GM12878 (cell line): ENCODE data around the gene AUNIP. TPM values are rescaled to one million over a fixed set of nuclear protein-coding genes. Genes with fewer than 3 reads are reported as not detected.

ENCODE experiments used
- ATAC-seq: fragments of 200-7000 bp; cut with Tn5 transposase; 3 replicates; pipeline ENCODE4 v1.9.1; 2020; ENCODE audit warnings: mild to moderate bottlenecking, moderate library complexity
- BruUV-seq: library from RNA; stranded (reverse); fragments of 400-500 nt; replicated peaks from 2 replicates; lab custom pipeline; 2021; lab: Mats Ljungman, UMichigan
- CTCF ChIA-PET: fragments of 300-600 bp; sonication (Branson Sonifier 250); formaldehyde crosslinking; extraction: SDS; loops from one replicate; lab custom pipeline; 2021; ENCODE audit warnings: inconsistent platforms; lab: Yijun Ruan, JAX
- POLR2A ChIA-PET: fragments of 350-600 bp; formaldehyde crosslinking; extraction: SDS; loops from one replicate; lab custom pipeline; 2021; ENCODE audit warnings: inconsistent platforms; lab: Charles Lee
- RAD21 ChIA-PET: fragments of 300-600 bp; sonication (Branson Sonifier 250); formaldehyde crosslinking; loops from one replicate; lab custom pipeline; 2023; ENCODE audit warnings: antibody characterized with exemption; ENCODE audit not compliant: unreplicated experiment; lab: Charles Lee
- SMC1A ChIA-PET: fragments of 300-600 bp; sonication (Branson Sonifier 250); formaldehyde crosslinking; loops from one replicate; lab custom pipeline; 2023; ENCODE audit not compliant: unreplicated experiment, uncharacterized antibody; lab: Charles Lee
- DNase-seq: peaks from one replicate; pipeline ENCODE4 v3.0.0-alpha.2; 2011; ENCODE audit warnings: low read depth, low spot score
- FAIRE-seq: peaks from 3 replicates; lab custom pipeline; 2011; peaks lifted over from hg19 to GRCh38; lab: Jason Lieb, UNC
- H2AFZ ChIP-seq: 2 replicates; pipeline ENCODE4 v1.6.0; 2011; ENCODE audit warnings: low read depth, low read length, control low read depth; ENCODE audit not compliant: control insufficient read depth
- H3K27ac ChIP-seq: 2 replicates; pipeline ENCODE4 v1.5.1; 2011; ENCODE audit warnings: control low read depth; ENCODE audit not compliant: control insufficient read depth, insufficient read depth
- H3K27me3 ChIP-seq, 2 experiments: replicated peaks in 1 of 2; 2 replicates each; pipeline versions ENCODE4 v1.6.0 to v1.6.1; 2011; ENCODE audit warnings: low read length in 1 of 2; ENCODE audit not compliant: control insufficient read depth in 2 of 2, insufficient read depth in 2 of 2
- H3K36me3 ChIP-seq, 2 experiments: 2 replicates each; pipeline ENCODE4 v1.5.1; 2011; ENCODE audit warnings: low read length in 1 of 2; ENCODE audit not compliant: control insufficient read depth in 2 of 2, insufficient read depth in 2 of 2
- H3K4me1 ChIP-seq: 2 replicates; pipeline ENCODE4 v1.6.1; 2011; ENCODE audit warnings: mild to moderate bottlenecking, low read length, moderate library complexity, mixed read lengths; ENCODE audit not compliant: control insufficient read depth, insufficient read depth
- H3K4me2 ChIP-seq: 2 replicates; pipeline ENCODE4 v1.6.0; 2011; ENCODE audit warnings: control low read depth; ENCODE audit not compliant: control insufficient read depth, insufficient read depth
- H3K4me3 ChIP-seq: fragments of 200-600 bp; sonication (generic); 2 replicates; pipeline ENCODE4 v1.5.1; 2016
- H3K79me2 ChIP-seq: 2 replicates; pipeline ENCODE4 v1.6.0; 2011; ENCODE audit warnings: low read length; ENCODE audit not compliant: control insufficient read depth, insufficient read depth
- H3K9ac ChIP-seq: 2 replicates; pipeline ENCODE4 v1.8.0; 2011; ENCODE audit warnings: low read length, control low read depth, mixed read lengths; ENCODE audit not compliant: control insufficient read depth, insufficient read depth
- H3K9me3 ChIP-seq: replicated peaks from 3 replicates; pipeline ENCODE4 v1.5.1; 2011; ENCODE audit warnings: mild to moderate bottlenecking, low read length; ENCODE audit not compliant: control insufficient read depth, insufficient read depth
- H4K20me1 ChIP-seq: 2 replicates; pipeline ENCODE4 v1.6.0; 2011; ENCODE audit not compliant: control insufficient read depth, insufficient read depth
- KDM1A ChIP-seq: fragments of 200-600 bp; sonication (generic); IDR thresholded peaks from 2 replicates; pipeline ENCODE4 v1.6.1; 2016; ENCODE audit warnings: borderline replicate concordance
- POLR2AphosphoS2 ChIP-seq: IDR thresholded peaks from 2 replicates; pipeline ENCODE4 v1.6.1; 2011; ENCODE audit warnings: low read depth, mild to moderate bottlenecking, low read length, improper control_type of control experiment, moderate library complexity
- RELA ChIP-seq: fragments of 450-650 bp; IDR thresholded peaks from 2 replicates; pipeline ENCODE4 v1.8.0; 2014; ENCODE audit warnings: borderline replicate concordance; ENCODE audit not compliant: partially characterized antibody
- SMAD5 ChIP-seq: IDR thresholded peaks from 2 replicates; pipeline ENCODE4 v1.6.1; 2016; ENCODE audit warnings: antibody characterized with exemption, low read depth
- SMC3 ChIP-seq: IDR thresholded peaks from 2 replicates; pipeline ENCODE4 v1.6.1; 2011; ENCODE audit warnings: low read length, improper control_type of control experiment, borderline replicate concordance
- SP1 ChIP-seq: IDR thresholded peaks from one replicate; pipeline ENCODE4 v1.6.1; 2011; ENCODE audit warnings: low read depth, low read length
- TBL1XR1 ChIP-seq: IDR thresholded peaks from 2 replicates; pipeline ENCODE4 v1.6.1; 2012; ENCODE audit warnings: low read depth, low read length, improper control_type of control experiment
- WRNIP1 ChIP-seq: IDR thresholded peaks from 2 replicates; pipeline ENCODE4 v1.6.1; 2011; ENCODE audit warnings: low read depth, low read length, improper control_type of control experiment, borderline replicate concordance
- WGBS: methylation state at CpG from one replicate; pipeline ENCODE4 v1.1.6; 2016; ENCODE audit warnings: low lambda C conversion rate; ENCODE audit not compliant: insufficient replicate concordance, insufficient coverage; ENCODE audit errors: missing lambda C conversion rate; 5-methylcytosine and 5-hydroxymethylcytosine counted together
- in situ Hi-C: fragments of 300-500 bp; cut with MboI; formaldehyde crosslinking; loops from 9 replicates; pipeline ENCODE4 v1.14.3; 2018; ENCODE audit warnings: mixed read lengths
- intact Hi-C: fragments of 100-400 bp; cut with micrococcal nuclease; formaldehyde crosslinking; loops from one replicate; pipeline ENCODE4 v1.14.2; 2022; ENCODE audit not compliant: unreplicated experiment
- polyA plus RNA-seq, 11 experiments: library from polyadenylated mRNA; depleted of rRNA in 4 of 11; unstranded in 6 of 11; stranded (reverse) in 5 of 11; fragments of >200 nt; fragmentation: Nextera tagmentation in 4 of 11; fragmentation: Illumina TruSeq in 1 of 11; extraction: Ambion mirVana in 4 of 11; extraction: Trizol in 1 of 11; gene quantifications; 1 replicate in 1 of 11; 2 replicates in 10 of 11; pipeline versions ENCODE4 v1.2.1 to v1.2.3, GENCODE V29; 2011 to 2016; ENCODE audit warnings: inconsistent platforms in 2 of 11, missing spikeins in 2 of 11, low read depth in 1 of 11
- total RNA-seq, 4 experiments: library from RNA; depleted of rRNA in 3 of 4; stranded (reverse); fragments of >200 nt in 3 of 4; fragmentation: Illumina TruSeq in 1 of 4; extraction: Trizol in 1 of 4; gene quantifications; 2 replicates each; pipeline versions ENCODE4 v1.2.1 to v1.2.3, GENCODE V29; 2013 to 2021
- TF ChIP-seq, protein P1 (sequence below), 3 experiments: IDR thresholded peaks in 2 of 3; conservative IDR thresholded peaks in 1 of 3; 2 replicates each; pipeline ENCODE4 v1.5.1; 2011; ENCODE audit warnings: low read depth in 3 of 3, low read length in 3 of 3, mild to moderate bottlenecking in 3 of 3, control low read depth in 2 of 3, moderate library complexity in 2 of 3, inconsistent platforms in 1 of 3, mixed read lengths in 1 of 3; ENCODE audit not compliant: control insufficient read depth in 2 of 3, insufficient read depth in 1 of 3; ENCODE audit errors: extremely low read depth in 1 of 3

Gene AUNIP
- total and polyA plus RNA-seq, 10 of the 15 experiments (the other 5 are each of a cell fraction or from before 2014, with no cell fraction given): 3.9 to 20.0 (median 12.7) TPM

DNA sequence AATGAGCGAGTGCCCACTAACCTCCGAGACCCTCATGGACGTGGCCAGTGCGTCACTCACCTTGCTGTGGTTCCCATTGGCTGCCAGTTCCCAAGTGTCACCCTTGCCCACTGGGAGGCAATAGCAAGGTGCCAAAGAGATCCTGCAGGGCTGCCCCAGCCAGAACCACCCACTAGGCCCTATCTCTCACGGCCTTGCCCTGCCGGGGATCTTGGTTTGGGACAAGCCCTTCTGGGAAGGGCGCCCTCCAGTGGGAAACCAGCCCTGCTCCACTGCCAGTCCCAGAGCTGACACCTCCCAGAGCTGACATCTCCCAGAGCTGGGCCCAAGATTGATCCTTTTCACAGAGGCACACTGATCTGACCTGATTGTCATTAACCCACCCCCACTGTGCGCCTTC is 61.3 kb downstream of the AUNIP start:
- Histone ChIP-seq H3K9ac (no peak overlapping the region), H3K4me2 (no peak overlapping the region), H3K9me3 (no peaks in the 10 kb centered on the region; the same call in 2 of the 3 replicates), H4K20me1 (no peaks in the 10 kb centered on the region), H3K36me3 (no peaks in the 10 kb centered on the region), H3K79me2 (no peaks in the 10 kb centered on the region), H3K4me1 (peaks cover 12% of the 10 kb centered on the region), H3K27me3 (no peaks in the 10 kb centered on the region; a peak in 1 of 4 replicates), H2AFZ (no peak overlapping the region), H3K27ac (no peak overlapping the region), H3K4me3 (no peak overlapping the region)
- ATAC-seq: peak; percentile 34; the same call in 2 of the 3 replicates
- 56% methylated on average over 8 of the region's 8 CpGs for WGBS
- CTCF ChIA-PET: interaction anchor here (0.7 to 8.4 kb wide), 8 partner anchors 13 to 317 kb away, joined by 3 to 63 read pairs (median 6); partner anchors contain the start of gene PAFAH2
- SMC1A ChIA-PET: interaction anchor here (0.6 to 2.4 kb wide), 4 partner anchors 12 to 189 kb away, joined by 3 to 13 read pairs (median 3); no protein-coding TSS in a partner anchor
- peak; percentile 7 for FAIRE-seq
- POLR2A ChIA-PET: no interaction called here
- no peak for TF ChIP-seq RELA
- TF ChIP-seq SMAD5: no peak
- TF ChIP-seq, protein P1, sequence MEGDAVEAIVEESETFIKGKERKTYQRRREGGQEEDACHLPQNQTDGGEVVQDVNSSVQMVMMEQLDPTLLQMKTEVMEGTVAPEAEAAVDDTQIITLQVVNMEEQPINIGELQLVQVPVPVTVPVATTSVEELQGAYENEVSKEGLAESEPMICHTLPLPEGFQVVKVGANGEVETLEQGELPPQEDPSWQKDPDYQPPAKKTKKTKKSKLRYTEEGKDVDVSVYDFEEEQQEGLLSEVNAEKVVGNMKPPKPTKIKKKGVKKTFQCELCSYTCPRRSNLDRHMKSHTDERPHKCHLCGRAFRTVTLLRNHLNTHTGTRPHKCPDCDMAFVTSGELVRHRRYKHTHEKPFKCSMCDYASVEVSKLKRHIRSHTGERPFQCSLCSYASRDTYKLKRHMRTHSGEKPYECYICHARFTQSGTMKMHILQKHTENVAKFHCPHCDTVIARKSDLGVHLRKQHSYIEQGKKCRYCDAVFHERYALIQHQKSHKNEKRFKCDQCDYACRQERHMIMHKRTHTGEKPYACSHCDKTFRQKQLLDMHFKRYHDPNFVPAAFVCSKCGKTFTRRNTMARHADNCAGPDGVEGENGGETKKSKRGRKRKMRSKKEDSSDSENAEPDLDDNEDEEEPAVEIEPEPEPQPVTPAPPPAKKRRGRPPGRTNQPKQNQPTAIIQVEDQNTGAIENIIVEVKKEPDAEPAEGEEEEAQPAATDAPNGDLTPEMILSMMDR (IDR thresholded peaks at IDR 0.05 in 2 of 3, conservative IDR thresholded peaks at IDR 0.05 in 1 of 3; ENCODE audit: control insufficient read depth in 2 of 3, extremely low read depth in 1 of 3, insufficient read depth in 1 of 3, low read depth in 3 of 3, low read length in 3 of 3): peak; percentile 29 to 60 (median 53)
- peak; percentile 24; the same call in 1 of the 2 replicates for TF ChIP-seq SMC3
- no peak for TF ChIP-seq TBL1XR1
- TF ChIP-seq SP1: no peak
- TF ChIP-seq KDM1A: no peak
- TF ChIP-seq POLR2AphosphoS2: no peak
- TF ChIP-seq WRNIP1: no peak
- intact Hi-C loops: loop anchor here (2.0 to 5.0 kb wide), 2 partner anchors 187 to 296 kb away; no protein-coding TSS in a partner anchor
- no TSS peak for BruUV-seq
- RAD21 ChIA-PET: interaction anchor here (0.6 to 1.8 kb wide), 3 partner anchors 12 to 440 kb away, joined by 3 to 8 read pairs (median 4); no protein-coding TSS in a partner anchor
- DNase-seq: no peak
- in situ Hi-C loops: loop anchor here (5.0 kb wide), 1 partner anchor 186 kb away; no protein-coding TSS in a partner anchor
